GM19193 (cell line): ENCODE data around the gene KRT31.

Experiments
- POLR2A ChIP-seq: IDR thresholded peaks from 4 replicates; pipeline ENCODE4 v1.6.1; 2011; ENCODE audit not compliant: insufficient read depth, insufficient read length; ENCODE audit errors: extremely low read depth

Gene KRT31

DNA sequence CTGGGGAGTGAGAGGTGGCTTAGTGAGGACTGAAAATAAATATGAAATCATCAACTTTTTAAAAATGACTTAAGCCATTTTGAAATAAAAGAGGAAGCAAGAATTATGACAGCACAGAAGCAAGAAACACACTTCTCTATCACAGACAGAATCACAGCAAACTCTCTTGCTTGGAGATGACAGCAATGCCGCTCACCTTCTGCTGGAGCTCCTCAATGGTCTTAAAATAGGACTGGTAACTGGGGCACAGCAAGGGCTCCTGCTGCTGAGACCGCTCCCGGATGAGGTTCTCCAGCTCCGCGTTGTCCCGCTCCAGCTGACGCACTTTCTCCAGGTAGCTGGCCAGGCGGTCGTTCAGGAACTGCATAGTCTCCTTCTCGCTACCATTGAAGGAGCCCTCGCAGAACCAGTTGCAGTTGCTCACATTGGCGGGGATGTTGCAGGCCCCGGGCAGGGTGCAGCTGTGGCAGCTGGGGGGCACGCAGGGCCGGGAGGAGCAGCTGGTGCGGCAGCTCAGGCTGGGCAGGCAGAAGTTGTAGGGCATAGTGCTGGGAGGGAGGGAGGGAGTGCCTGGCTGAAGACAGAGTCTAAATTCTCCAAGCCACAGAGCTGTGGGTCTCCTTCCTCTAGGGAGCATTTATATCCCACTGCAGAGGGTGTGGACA lies at the start of gene KRT31:
Gene KRT31, minus strand, starts transcription at position 613 of the 665 bp plus-strand sequence. Its CDS starts 69 bp downstream, at position 544.
- no peak for TF ChIP-seq POLR2A

- no peak for TF ChIP-seq POLR2A
Observed at GRCh38 chr17:41446806-41447205, 49.4 kb upstream of the KRT31 start.

DNA sequence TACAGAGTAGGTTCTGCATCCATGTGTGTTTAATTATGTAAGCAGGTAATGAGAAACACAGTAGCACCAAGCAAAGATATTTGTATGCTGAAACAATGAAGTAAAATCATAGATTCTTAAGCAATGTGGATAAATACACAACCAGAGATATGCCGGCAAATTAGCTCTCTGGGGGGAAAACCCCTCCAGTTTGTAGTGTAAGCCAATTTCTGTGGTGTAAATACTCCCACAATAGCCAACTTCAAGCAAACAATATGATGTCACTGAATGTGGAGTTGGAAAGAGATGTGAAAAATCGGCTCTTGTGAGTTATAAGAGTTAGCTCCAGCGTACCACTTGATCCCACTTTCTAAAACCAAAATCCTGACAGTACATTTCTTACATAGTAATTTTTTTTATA lies 47.2 kb upstream of the KRT31 start:
- no peak for TF ChIP-seq POLR2A

DNA sequence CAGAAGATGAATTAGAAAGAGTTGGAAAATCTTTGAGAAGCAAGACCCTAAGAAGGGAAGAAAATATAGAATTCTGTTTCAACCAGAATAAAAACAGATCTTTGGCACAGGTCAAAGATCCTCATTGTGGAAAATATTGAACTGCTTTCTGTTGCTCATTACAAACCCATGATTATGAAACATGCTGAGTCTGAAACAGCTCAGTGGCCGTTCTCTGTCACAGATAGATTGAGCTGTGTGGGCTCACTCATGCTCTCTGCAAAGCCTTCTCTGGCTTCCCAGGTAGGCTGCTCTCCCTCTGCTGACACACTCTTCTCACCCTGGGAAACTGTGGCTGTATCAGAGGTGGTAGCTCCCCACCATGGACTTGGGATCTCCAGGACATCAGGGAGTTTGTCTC lies 46.8 kb upstream of the KRT31 start:
- TF ChIP-seq POLR2A, result no peak

DNA sequence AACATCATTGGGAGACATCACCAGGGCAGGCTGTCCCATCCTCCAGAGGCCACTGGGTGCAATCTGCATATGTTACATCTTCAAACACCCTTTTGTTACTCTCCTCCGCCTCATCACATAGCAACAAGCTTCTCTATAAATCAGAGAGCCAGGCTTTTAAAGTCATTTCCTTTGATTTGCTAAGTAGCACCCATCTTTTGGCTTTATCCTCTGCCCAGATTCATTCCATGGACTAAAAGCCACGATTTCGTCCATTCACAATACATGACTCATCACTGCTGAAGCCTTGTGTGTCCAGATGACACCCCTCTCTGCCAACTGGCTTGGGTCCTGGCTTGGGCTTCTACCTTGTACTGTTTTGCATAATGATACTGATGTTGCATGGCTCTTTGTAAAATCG lies 45.3 kb upstream of the KRT31 start:
- TF ChIP-seq POLR2A, result no peak

DNA sequence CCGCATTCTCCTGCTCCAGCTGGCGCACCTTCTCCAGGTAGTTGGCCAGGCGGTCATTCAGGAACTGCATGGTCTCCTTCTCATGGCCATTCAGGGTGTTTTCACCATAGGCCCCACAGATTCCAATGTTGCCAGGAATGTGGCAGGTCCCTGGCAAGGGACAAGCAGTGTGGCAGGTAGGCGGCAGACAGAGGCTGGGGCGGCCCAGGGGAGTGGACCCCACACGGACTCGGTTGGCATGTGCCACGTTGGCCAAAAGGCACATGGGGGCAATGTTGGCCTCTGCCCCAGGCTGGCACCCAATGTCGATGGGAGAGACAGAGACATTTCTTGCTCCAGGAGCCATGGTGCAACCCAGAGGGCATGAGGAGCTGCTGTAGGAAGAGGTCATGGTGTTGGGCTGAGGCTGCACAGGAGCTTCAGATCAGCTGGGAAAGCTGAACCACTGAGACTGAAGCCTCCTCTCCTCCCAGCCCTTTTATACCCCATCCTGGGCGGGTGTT lies 43.2 kb upstream of the KRT31 start, which contains the start of gene KRT38:
Gene KRT38, minus strand, starts transcription at position 453 of the 503 bp plus-strand sequence. Its CDS starts 62 bp downstream, at position 391.
- no peak for TF ChIP-seq POLR2A

- TF ChIP-seq POLR2A, result no peak
Observed at GRCh38 chr17:41439375-41439774, 42.0 kb upstream of the KRT31 start.

GRCh38 chr17:41437769-41438168 lies 40.4 kb upstream of the KRT31 start:
- no peak for TF ChIP-seq POLR2A

- no peak for TF ChIP-seq POLR2A
Observed at GRCh38 chr17:41437254-41437653, 39.8 kb upstream of the KRT31 start.

DNA sequence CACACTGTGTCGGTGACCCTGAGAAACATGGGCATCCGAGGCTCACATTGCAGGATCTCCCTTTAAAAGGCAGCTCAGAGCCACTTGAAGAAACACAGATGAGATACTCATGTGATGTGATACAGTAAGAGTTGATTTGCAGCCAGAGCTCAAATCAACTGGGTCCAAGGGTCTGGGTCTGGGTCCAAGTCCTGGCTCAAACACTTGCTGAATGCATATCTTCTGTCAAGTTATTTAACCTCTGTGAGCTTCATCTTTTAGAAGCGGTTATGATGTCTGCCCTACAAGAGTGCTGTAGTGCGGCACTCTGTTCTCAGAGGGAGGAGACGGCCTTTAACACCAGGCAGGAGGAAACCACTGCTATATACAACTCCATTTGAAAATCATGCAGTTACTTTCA lies 37.0 kb upstream of the KRT31 start:
- no peak for TF ChIP-seq POLR2A

GRCh38 chr17:41434005-41434404 lies 36.6 kb upstream of the KRT31 start:
- TF ChIP-seq POLR2A, result no peak

- TF ChIP-seq POLR2A, result no peak
Observed at GRCh38 chr17:41433586-41433985, 36.2 kb upstream of the KRT31 start.

- no peak for TF ChIP-seq POLR2A
Observed at GRCh38 chr17:41429667-41430066, 32.3 kb upstream of the KRT31 start.

GRCh38 chr17:41428591-41429291 lies 31.3 kb upstream of the KRT31 start:
- no peak for TF ChIP-seq POLR2A

- no peak for TF ChIP-seq POLR2A
Observed at GRCh38 chr17:41424111-41424635, 26.8 kb upstream of the KRT31 start, which contains the start of gene KRT37. KRT37 (minus strand) TSS chr17:41424585; CDS start chr17:41424523, 62 bp downstream.

DNA sequence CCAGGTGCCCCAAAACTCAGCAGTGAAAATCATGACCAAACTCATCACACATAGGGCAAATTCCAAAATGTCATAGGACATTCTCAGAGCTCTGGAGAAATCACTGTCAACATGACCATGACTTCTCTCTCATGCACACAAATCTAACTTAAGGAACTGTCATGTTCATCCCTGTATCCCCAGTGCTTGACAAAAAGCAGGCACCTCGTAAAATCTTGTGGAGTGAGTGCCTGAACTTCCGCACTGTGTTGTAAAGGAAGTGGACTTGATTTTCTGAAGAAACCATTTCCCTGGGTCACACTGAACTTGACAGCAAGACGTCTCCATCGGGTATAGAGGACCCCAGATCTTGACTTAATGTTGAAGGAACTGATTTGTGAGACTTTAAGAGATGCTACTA lies 24.2 kb upstream of the KRT31 start:
- TF ChIP-seq POLR2A, result no peak
